WI38 (cell line): Measurements from ENCODE around the gene TAF11.
"Not testable (repeated sequence)": the region's sequence is repeated elsewhere in the genome, so short reads cannot be mapped to it uniquely, and the experiment has no call there.

Source experiments
- H3K4me3 ChIP-seq: 2 replicates; pipeline ENCODE4 v1.5.1; 2011; ENCODE audit warnings: low read depth, mild to moderate bottlenecking, control low read depth, low read length
- CTCF ChIP-seq: IDR thresholded peaks from 2 replicates; pipeline ENCODE4 v1.5.1; 2012; ENCODE audit warnings: low read depth, mild to moderate bottlenecking, control low read depth, low read length

Gene TAF11

GRCh38 chr6:34887753-34888513 is at the start of gene TAF11:
TSS of gene TAF11 (minus strand) at chr6:34888042. CDS start at chr6:34887957, 85 bp downstream.
- peak within 1 kb of the TSS; percentile 96 for H3K4me3 ChIP-seq
- no peak for TF ChIP-seq CTCF

GRCh38 chr6:34934516-34934915 is 46.7 kb upstream of the TAF11 start:
- TF ChIP-seq CTCF = no peak
- no peak overlapping the region for H3K4me3 ChIP-seq

GRCh38 chr6:34932202-34932601 is 44.4 kb upstream of the TAF11 start:
- not testable (repeated sequence) for H3K4me3 ChIP-seq

GRCh38 chr6:34930221-34930620 is 42.4 kb upstream of the TAF11 start:
- H3K4me3 ChIP-seq = no peak overlapping the region
- no peak for TF ChIP-seq CTCF

GRCh38 chr6:34929241-34929978 is 41.6 kb upstream of the TAF11 start:
- no peak for TF ChIP-seq CTCF

GRCh38 chr6:34928695-34929094 is 40.9 kb upstream of the TAF11 start:
- no peak for TF ChIP-seq CTCF
- no peak overlapping the region for H3K4me3 ChIP-seq

More at GRCh38 chr6:34929241-34929978, 41.6 kb upstream of the TAF11 start:
- no peak overlapping the region for H3K4me3 ChIP-seq

- TF ChIP-seq CTCF = no peak
- no peak overlapping the region for H3K4me3 ChIP-seq
Measured at GRCh38 chr6:34928220-34928619, 40.4 kb upstream of the TAF11 start.
